ENCODE data around the gene SV2C.
"Not testable (repeated sequence)": the region's sequence is repeated elsewhere in the genome, so short reads cannot be mapped to it uniquely, and the experiment has no call there.

- not testable (repeated sequence) for TF ChIP-seq CTCF, POLR2A (IDR thresholded peaks at IDR 0.05)
Observed at GRCh38 chr5:76089156-76089555, 6.0 kb downstream of the SV2C start.
